ENCODE results near the gene DOCK6.

DOCK6 gene

DNA sequence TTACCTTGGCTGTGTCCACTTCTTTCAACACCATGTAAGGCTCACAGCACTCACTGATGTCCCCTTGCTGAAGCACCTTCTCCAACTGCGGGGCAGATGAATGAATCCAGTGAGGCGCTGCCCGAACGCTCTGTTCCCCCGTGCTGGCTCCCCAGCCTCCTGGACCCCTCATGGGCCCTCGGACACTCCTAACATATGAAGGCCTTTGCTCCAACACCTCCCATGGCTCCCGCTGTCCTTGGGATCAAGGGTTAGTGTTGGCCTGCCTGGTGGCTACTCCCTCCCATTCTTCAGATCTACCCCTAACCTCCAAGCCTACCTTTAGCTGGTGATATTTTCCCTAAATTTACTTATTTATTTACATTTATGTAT lies 18.5 kb downstream of the DOCK6 start:
- H3K27ac ChIP-seq, result no peak overlapping the region
- TF ChIP-seq, protein P1, sequence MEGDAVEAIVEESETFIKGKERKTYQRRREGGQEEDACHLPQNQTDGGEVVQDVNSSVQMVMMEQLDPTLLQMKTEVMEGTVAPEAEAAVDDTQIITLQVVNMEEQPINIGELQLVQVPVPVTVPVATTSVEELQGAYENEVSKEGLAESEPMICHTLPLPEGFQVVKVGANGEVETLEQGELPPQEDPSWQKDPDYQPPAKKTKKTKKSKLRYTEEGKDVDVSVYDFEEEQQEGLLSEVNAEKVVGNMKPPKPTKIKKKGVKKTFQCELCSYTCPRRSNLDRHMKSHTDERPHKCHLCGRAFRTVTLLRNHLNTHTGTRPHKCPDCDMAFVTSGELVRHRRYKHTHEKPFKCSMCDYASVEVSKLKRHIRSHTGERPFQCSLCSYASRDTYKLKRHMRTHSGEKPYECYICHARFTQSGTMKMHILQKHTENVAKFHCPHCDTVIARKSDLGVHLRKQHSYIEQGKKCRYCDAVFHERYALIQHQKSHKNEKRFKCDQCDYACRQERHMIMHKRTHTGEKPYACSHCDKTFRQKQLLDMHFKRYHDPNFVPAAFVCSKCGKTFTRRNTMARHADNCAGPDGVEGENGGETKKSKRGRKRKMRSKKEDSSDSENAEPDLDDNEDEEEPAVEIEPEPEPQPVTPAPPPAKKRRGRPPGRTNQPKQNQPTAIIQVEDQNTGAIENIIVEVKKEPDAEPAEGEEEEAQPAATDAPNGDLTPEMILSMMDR (IDR thresholded peaks at IDR 0.05), result no peak
- TF ChIP-seq ZFX (IDR thresholded peaks at IDR 0.05; ENCODE audit: borderline replicate concordance), result no peak

DNA sequence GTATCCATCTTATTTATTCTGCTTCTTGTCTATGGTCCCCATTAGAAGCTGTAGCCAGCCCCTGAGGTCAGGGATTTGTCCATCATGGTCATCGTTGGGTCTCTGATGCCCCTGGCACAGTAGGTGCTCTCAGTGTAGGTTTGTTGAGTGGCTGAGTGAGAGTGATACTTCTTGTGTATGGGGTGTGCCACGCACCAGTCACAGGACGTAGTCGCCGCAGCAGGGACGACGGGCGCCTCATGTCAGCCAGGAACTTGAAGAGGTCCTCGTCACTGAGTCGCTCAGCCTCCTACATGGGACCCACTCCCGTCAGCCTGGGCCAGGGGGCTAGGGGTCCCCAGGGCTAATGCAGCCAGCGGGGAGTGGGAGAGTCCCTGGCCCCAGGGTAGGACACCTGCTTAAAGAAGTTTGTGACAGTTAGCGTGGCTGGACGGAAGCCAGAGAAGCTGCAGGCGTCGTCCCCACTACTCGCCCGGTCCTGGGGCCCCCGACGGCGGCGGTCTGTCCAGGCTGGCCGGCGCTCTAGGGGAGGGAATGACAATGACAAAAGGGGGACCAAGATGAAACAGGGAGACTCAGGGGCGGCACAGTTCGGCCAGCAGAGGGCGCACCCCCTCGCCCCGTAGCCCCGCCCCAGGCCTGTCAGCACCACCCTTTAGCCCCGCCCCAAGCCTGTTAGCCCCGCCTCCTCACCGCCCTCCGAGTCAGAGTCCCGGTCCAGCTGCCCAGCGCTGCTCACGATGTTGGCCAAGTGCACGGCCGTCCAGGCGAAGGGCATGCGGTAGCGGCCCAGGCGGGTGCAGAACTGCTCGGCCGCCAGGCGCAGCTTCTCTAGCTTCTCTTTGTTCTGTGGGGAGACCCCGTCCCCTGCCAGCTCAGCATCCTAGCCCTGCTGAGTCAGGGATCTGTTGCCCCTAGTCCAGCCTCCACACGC lies 19.2 kb downstream of the DOCK6 start:
- no peak overlapping the region for H3K27ac ChIP-seq
- no peak for TF ChIP-seq ZFX (IDR thresholded peaks at IDR 0.05; ENCODE audit: borderline replicate concordance)
- TF ChIP-seq, protein P1 (IDR thresholded peaks at IDR 0.05), result peak; percentile 98

DNA sequence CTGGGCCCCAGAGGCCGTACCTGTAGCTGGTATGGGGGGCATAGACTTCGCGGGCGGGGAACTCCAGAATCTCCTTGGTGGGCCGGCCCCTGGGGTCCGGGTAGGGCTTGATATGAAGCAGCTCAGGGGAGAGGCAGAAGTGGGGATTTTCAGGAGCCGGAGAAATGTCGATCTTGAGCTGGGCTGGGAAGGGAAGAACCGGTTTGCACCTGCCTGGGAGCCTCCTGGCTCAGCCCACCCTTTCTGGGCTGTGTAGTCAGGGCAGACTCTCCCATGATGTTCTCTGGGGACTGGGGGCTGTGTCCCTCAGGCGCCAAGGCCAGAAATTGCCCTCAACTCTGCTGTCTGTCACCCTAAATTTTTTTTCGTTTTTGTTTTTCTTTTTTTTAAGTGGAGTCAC lies 20.3 kb downstream of the DOCK6 start:
- H3K27ac ChIP-seq, result no peak overlapping the region
- TF ChIP-seq, protein P1 (IDR thresholded peaks at IDR 0.05), result no peak
- no peak for TF ChIP-seq ZFX (IDR thresholded peaks at IDR 0.05; ENCODE audit: borderline replicate concordance)

DNA sequence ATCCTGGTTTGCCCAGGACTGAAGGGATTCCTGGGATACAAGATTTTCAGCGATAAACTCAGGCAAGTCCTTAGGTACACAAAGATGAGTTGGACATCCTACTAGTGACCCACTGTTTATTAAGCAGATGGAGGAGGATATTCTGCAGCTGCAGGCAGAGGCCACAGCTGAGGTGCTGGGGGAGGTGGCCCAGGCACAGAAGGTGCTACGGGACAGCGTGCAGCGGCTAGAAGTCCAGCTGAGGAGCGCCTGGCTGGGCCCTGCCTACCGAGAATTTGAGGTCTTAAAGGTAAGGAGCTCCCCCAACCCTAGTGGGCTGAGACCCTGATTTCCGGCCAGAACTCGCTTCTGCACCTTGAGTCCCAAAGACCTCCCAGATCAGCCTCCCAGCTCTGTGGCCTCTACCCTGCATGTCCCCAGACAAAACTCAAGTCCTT lies 22.3 kb downstream of the DOCK6 start:
- TF ChIP-seq, protein P1 (IDR thresholded peaks at IDR 0.05), result no peak
- TF ChIP-seq ZFX (IDR thresholded peaks at IDR 0.05; ENCODE audit: borderline replicate concordance), result no peak
- H3K27ac ChIP-seq, result no peak overlapping the region

DNA sequence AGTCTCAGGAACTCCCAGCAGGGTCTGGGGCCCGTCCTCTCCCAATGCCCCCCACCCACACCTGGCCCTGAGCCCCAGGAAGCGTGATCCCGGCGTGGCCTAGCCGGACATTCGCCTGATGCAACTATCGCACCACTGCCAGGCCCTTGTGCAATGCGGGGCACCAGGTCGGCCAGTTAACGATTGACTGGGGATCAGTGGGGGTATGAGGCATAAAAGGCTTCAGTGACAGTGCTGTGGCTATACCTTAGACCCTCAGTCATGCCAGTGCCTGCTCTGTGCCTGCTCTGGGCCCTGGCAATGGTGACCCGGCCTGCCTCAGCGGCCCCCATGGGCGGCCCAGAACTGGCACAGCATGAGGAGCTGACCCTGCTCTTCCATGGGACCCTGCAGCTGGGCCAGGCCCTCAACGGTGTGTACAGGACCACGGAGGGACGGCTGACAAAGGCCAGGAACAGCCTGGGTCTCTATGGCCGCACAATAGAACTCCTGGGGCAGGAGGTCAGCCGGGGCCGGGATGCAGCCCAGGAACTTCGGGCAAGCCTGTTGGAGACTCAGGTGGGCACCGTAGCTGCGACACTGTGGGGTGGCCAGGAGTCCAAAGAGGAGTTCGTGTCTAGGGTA lies 22.8 kb downstream of the DOCK6 start, which contains the start of gene ANGPTL8:
Gene ANGPTL8 (plus strand): TSS at position 243 of the 624 bp plus-strand sequence. CDS start 19 bp downstream, at position 262.
- H3K27ac ChIP-seq, result no peak within 1 kb of the TSS
- TF ChIP-seq, protein P1 (IDR thresholded peaks at IDR 0.05), result no peak
- TF ChIP-seq ZFX (IDR thresholded peaks at IDR 0.05; ENCODE audit: borderline replicate concordance), result no peak

DNA sequence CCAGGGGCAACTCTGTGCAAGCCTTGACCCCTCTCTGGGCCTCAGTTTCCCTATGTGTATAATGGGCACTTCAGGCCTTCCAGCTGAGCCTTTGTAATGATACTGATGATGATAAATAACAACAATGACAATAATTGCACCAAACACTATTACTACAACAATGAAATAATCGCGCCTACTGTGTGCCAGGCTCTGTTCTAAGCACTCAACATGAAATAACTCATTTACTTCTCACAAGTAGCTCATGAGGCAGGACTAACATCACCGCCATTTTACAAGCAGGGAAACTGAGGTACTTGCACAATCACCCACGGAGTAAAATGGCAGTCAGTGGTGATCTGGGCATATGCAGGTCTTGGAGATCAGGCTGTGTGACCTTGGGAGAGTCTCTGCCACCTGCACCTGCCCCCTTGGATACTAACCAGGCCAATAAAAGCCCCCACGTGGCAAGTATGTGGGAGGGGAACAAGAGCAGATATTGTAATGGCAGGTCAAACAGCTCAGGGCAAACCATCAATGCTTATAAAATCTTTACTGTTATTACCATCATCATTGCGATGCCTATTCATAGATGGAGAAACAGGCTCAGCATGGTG lies 23.4 kb downstream of the DOCK6 start:
- no peak overlapping the region for H3K27ac ChIP-seq
- no peak for TF ChIP-seq ZFX (IDR thresholded peaks at IDR 0.05; ENCODE audit: borderline replicate concordance)
- TF ChIP-seq, protein P1 (IDR thresholded peaks at IDR 0.05), result no peak

Measured in 22Rv1 (cell line).